Loucy (cell line): ENCODE measurements around the gene BRIP1.
"Not testable (repeated sequence)": the region's sequence is repeated elsewhere in the genome, so short reads cannot be mapped to it uniquely, and the experiment has no call there.

Experiments
- H2AFZ ChIP-seq: fragments of 200-600 bp; sonication (generic); 2 replicates; pipeline ENCODE4 v1.6.0; 2016; ENCODE audit warnings: antibody characterized with exemption, mild to moderate bottlenecking, low read length, moderate library complexity
- H3F3A ChIP-seq: fragments of 200-600 bp; 2 replicates; pipeline ENCODE4 v1.6.0; 2016; ENCODE audit warnings: antibody characterized with exemption, low read depth, mild to moderate bottlenecking
- H3K27me3 ChIP-seq: fragments of 200-600 bp; sonication (generic); 2 replicates; pipeline ENCODE4 v1.6.1; 2014; ENCODE audit warnings: low read length, mild to moderate bottlenecking; ENCODE audit not compliant: insufficient read depth, poor library complexity, severe bottlenecking
- H3K36me3 ChIP-seq: fragments of 200-600 bp; sonication (generic); 2 replicates; pipeline ENCODE4 v1.6.1; 2016; ENCODE audit warnings: low read length; ENCODE audit not compliant: insufficient read depth
- H3K4me1 ChIP-seq: fragments of 200-600 bp; sonication (generic); 2 replicates; pipeline ENCODE4 v1.5.1; 2014; ENCODE audit warnings: low read length, mild to moderate bottlenecking; ENCODE audit not compliant: insufficient read depth, poor library complexity, severe bottlenecking
- H3K4me2 ChIP-seq: fragments of 200-600 bp; sonication (generic); 2 replicates; pipeline ENCODE4 v1.6.0; 2014; ENCODE audit warnings: antibody characterized with exemption, low read length, low read depth, mild to moderate bottlenecking; ENCODE audit not compliant: poor library complexity, severe bottlenecking
- H3K4me3 ChIP-seq: fragments of 200-600 bp; sonication (generic); 2 replicates; pipeline ENCODE4 v1.5.1; 2014; ENCODE audit warnings: low read length, mild to moderate bottlenecking, mixed read lengths; ENCODE audit not compliant: poor library complexity, severe bottlenecking
- H3K79me2 ChIP-seq: fragments of 200-600 bp; sonication (generic); 2 replicates; pipeline ENCODE4 v1.6.1; 2014; ENCODE audit warnings: low read length; ENCODE audit not compliant: insufficient read depth
- H3K9ac ChIP-seq: fragments of 200-600 bp; sonication (generic); 2 replicates; pipeline ENCODE4 v1.6.0; 2014; ENCODE audit warnings: mild to moderate bottlenecking, low read depth, low read length, moderate library complexity; ENCODE audit not compliant: poor library complexity, severe bottlenecking
- H3K9me2 ChIP-seq: fragments of 200-600 bp; sonication (generic); replicated peaks from 2 replicates; pipeline ENCODE4 v1.6.1; 2016; ENCODE audit warnings: low read depth, low read length, mixed read lengths
- H3K9me3 ChIP-seq: fragments of 200-600 bp; sonication (generic); 2 replicates; pipeline ENCODE4 v1.6.1; 2014; ENCODE audit warnings: mild to moderate bottlenecking, antibody characterized with exemption, low read length, low read depth; ENCODE audit not compliant: insufficient read depth
- H4K20me1 ChIP-seq: fragments of 200-600 bp; sonication (generic); 2 replicates; pipeline ENCODE4 v1.6.0; 2014; ENCODE audit warnings: antibody characterized with exemption, low read length, mild to moderate bottlenecking; ENCODE audit not compliant: insufficient read depth, poor library complexity, severe bottlenecking
- EZH2phosphoT487 ChIP-seq: fragments of 200-600 bp; IDR thresholded peaks from 2 replicates; pipeline ENCODE4 v1.6.1; 2018; ENCODE audit warnings: antibody characterized with exemption, mild to moderate bottlenecking, moderate library complexity, borderline replicate concordance
- TF ChIP-seq, protein P1 (sequence below): fragments of 200-600 bp; sonication (generic); conservative IDR thresholded peaks from 2 replicates; pipeline ENCODE4 v1.5.1; 2014; ENCODE audit warnings: mild to moderate bottlenecking, antibody characterized with exemption, low read length

BRIP1 gene

DNA sequence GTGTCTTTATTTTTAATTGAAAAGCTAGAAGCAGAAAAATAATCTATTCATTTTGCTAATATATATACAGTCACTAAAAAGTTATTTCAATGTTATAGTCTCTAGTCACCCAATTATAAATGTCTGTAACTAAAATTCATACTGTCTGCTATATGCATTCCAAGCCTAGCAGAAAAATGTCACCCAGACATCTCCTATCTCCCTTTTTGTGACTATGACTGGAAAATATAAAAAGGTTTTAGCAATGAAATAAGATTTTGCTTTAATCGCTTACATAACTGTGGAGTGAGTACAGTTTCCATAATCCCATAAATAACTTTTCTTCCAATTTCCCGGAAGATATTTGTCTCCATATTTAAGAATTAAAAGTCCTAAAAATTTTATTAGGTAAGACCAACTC lies 88.6 kb downstream of the BRIP1 start:
- Histone ChIP-seq H3K27me3 (no peaks in the 10 kb centered on the region), H4K20me1 (no peaks in the 10 kb centered on the region), H3F3A (no peaks in the 10 kb centered on the region), H2AFZ (no peak overlapping the region), H3K9me2 (no peaks in the 10 kb centered on the region), H3K9me3 (peaks cover 10% of the 10 kb centered on the region), H3K79me2 (no peaks in the 10 kb centered on the region), H3K4me1 (no peaks in the 10 kb centered on the region), H3K9ac (no peak overlapping the region), H3K36me3 (peaks cover 26% of the 10 kb centered on the region), H3K4me2 (no peak overlapping the region), H3K4me3 (no peak overlapping the region)
- TF ChIP-seq, protein P1, sequence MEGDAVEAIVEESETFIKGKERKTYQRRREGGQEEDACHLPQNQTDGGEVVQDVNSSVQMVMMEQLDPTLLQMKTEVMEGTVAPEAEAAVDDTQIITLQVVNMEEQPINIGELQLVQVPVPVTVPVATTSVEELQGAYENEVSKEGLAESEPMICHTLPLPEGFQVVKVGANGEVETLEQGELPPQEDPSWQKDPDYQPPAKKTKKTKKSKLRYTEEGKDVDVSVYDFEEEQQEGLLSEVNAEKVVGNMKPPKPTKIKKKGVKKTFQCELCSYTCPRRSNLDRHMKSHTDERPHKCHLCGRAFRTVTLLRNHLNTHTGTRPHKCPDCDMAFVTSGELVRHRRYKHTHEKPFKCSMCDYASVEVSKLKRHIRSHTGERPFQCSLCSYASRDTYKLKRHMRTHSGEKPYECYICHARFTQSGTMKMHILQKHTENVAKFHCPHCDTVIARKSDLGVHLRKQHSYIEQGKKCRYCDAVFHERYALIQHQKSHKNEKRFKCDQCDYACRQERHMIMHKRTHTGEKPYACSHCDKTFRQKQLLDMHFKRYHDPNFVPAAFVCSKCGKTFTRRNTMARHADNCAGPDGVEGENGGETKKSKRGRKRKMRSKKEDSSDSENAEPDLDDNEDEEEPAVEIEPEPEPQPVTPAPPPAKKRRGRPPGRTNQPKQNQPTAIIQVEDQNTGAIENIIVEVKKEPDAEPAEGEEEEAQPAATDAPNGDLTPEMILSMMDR = no peak
- no peak for TF ChIP-seq EZH2phosphoT487

DNA sequence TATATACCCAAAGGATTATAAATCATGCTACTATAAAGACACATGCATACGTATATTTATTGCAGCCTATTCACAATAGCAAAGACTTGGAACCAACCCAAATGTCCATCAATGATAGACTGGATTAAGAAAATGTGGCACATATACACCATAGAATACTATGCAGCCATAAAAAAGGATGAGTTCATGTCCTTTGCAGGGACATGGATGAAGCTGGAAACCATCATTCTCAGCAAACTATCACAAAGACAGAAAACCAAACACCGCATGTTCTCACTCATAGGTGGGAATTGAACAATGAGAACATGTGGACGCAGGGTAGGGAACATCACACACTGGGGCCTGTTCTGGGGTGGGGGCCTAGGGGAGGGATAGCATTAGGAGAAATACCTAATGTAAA lies 89.2 kb downstream of the BRIP1 start:
- H3K4me2 ChIP-seq, H3K4me3 ChIP-seq, H3K79me2 ChIP-seq, H3F3A ChIP-seq, H3K27me3 ChIP-seq, H3K4me1 ChIP-seq, H4K20me1 ChIP-seq, H3K9ac ChIP-seq, H2AFZ ChIP-seq, H3K9me2 ChIP-seq: not testable (repeated sequence)
- Histone ChIP-seq H3K9me3 (peaks cover 10% of the 10 kb centered on the region), H3K36me3 (peaks cover 33% of the 10 kb centered on the region)

DNA sequence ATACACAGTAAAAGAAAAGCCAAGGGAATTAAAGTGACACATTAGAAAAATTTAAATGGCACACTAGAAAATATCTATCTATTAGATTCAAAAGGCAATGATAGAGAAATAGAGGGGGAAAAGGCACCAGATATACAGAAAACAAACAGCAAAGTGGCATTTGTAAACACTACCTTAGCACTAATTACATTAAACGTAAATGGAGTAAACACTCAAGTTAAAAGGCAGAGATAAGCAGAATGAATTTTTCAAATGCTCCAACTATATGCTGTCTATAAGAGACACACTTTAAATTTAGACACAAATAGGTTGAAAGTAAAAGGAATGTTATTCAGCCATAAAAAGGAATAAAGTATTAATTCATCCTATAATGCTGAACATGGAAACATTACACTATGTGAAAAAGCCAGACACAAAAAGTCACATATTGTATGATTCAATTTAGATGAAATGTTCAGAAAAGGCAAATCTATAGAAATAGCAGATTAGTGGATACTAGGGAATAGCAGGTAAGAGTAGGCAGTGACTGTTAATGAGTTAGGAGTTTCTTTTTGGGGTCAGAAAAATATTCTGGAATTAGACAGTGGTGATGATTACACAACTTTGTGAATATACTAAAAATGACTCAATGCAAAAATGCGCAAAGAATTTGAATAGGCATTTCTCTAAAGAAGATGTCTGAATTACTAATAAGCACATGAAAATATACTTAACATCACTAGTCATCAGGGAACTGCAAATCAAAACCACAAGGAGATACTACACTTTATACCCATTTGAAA lies 92.4 kb downstream of the BRIP1 start:
- Histone ChIP-seq H3K9me3 (peaks cover 10% of the 10 kb centered on the region), H4K20me1 (no peaks in the 10 kb centered on the region), H3K4me3 (no peak overlapping the region), H3F3A (no peaks in the 10 kb centered on the region), H3K36me3 (peaks cover 45% of the 10 kb centered on the region), H3K4me2 (no peak overlapping the region), H3K9me2 (no peaks in the 10 kb centered on the region), H3K9ac (no peak overlapping the region), H3K4me1 (no peaks in the 10 kb centered on the region), H3K79me2 (no peaks in the 10 kb centered on the region), H3K27me3 (no peaks in the 10 kb centered on the region), H2AFZ (no peak overlapping the region)
- TF ChIP-seq, protein P1 = no peak
- no peak for TF ChIP-seq EZH2phosphoT487

DNA sequence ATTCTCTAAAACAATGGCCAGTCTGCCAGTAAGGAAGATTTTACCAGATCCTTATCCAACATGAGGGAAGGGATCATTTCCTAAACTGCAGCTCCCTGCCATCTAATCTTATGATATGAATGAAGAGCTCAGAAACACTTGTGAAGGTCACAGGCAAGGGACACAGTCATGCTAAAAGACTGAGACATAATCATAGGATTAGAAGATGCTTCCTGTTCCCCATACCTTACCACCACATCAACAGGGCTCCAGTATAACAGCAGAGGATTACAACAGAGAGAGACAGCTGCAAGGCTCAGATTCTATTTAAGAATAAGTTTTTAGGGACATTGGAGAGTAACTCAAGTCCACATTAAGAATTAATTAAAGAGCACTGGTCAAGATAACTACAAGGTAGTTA lies 93.3 kb downstream of the BRIP1 start:
- Histone ChIP-seq H3K27me3 (no peaks in the 10 kb centered on the region), H2AFZ (no peak overlapping the region), H3K9me2 (no peaks in the 10 kb centered on the region), H3K4me1 (no peaks in the 10 kb centered on the region), H3K9ac (no peak overlapping the region), H4K20me1 (no peaks in the 10 kb centered on the region), H3K4me2 (no peak overlapping the region), H3K36me3 (peaks cover 45% of the 10 kb centered on the region), H3K79me2 (no peaks in the 10 kb centered on the region), H3K4me3 (no peak overlapping the region), H3K9me3 (peaks cover 10% of the 10 kb centered on the region), H3F3A (no peaks in the 10 kb centered on the region)
- TF ChIP-seq, protein P1 = no peak
- no peak for TF ChIP-seq EZH2phosphoT487
